OCI-LY7 (cell line): ENCODE results near the gene FHL1. TPM values are rescaled to one million over a fixed set of nuclear protein-coding genes. Genes with fewer than 3 reads are reported as not detected.

Source experiments
- BruUV-seq: library from RNA; stranded (reverse); fragments of 400-500 nt; replicated peaks from 2 replicates; lab custom pipeline; 2021; lab: Mats Ljungman, UMichigan
- CTCF ChIA-PET: fragments of 300-600 bp; sonication (Branson Sonifier 250); formaldehyde crosslinking; loops from one replicate; lab custom pipeline; 2022; ENCODE audit warnings: antibody characterized with exemption; ENCODE audit not compliant: unreplicated experiment; lab: Charles Lee
- POLR2A ChIA-PET: fragments of 300-600 bp; sonication (Branson Sonifier 250); formaldehyde crosslinking; loops from one replicate; lab custom pipeline; 2022; ENCODE audit warnings: antibody characterized with exemption; lab: Charles Lee
- DNase-seq: peaks from one replicate; pipeline ENCODE4 v3.0.0-alpha.2; 2015; ENCODE audit warnings: low spot score
- H2AFZ ChIP-seq: fragments of 200-600 bp; sonication (generic), shearing (Covaris generic); 2 replicates; pipeline ENCODE4 v1.6.1; 2014; ENCODE audit warnings: mild to moderate bottlenecking, antibody characterized with exemption, low read length, moderate library complexity
- H3K27ac ChIP-seq: fragments of 200-600 bp; sonication (generic); 2 replicates; pipeline ENCODE4 v1.5.1; 2014; ENCODE audit warnings: mixed run types, low read depth, mild to moderate bottlenecking, moderate library complexity, low read length, inconsistent platforms; ENCODE audit not compliant: poor library complexity, severe bottlenecking
- H3K36me3 ChIP-seq: fragments of 200-600 bp; sonication (generic); 2 replicates; pipeline ENCODE4 v1.6.1; 2014; ENCODE audit warnings: mild to moderate bottlenecking, antibody characterized with exemption, low read length, moderate library complexity, mixed read lengths; ENCODE audit not compliant: insufficient read depth
- H3K4me1 ChIP-seq: fragments of 200-600 bp; sonication (generic); 2 replicates; pipeline ENCODE4 v1.5.1; 2014; ENCODE audit warnings: mild to moderate bottlenecking, low read length; ENCODE audit not compliant: insufficient read depth, poor library complexity, severe bottlenecking
- H3K4me2 ChIP-seq: fragments of 200-600 bp; sonication (generic); 2 replicates; pipeline ENCODE4 v1.6.1; 2014; ENCODE audit warnings: mild to moderate bottlenecking, low read length
- H3K4me3 ChIP-seq: fragments of 200-600 bp; sonication (generic); 2 replicates; pipeline ENCODE4 v1.5.1; 2014; ENCODE audit warnings: mild to moderate bottlenecking, low read depth, low read length; ENCODE audit not compliant: poor library complexity, severe bottlenecking
- H3K79me2 ChIP-seq: fragments of 200-600 bp; sonication (generic); 2 replicates; pipeline ENCODE4 v1.6.1; 2016; ENCODE audit warnings: low read depth, mild to moderate bottlenecking, low read length, moderate library complexity, mixed read lengths; ENCODE audit not compliant: insufficient read depth
- H3K9me2 ChIP-seq: fragments of 200-600 bp; sonication (generic); 2 replicates; pipeline ENCODE4 v1.6.1; 2016; ENCODE audit warnings: mild to moderate bottlenecking, low read length, mixed read lengths; ENCODE audit not compliant: insufficient read depth
- H3K9me3 ChIP-seq: fragments of 200-600 bp; sonication (generic); 2 replicates; pipeline ENCODE4 v1.6.1; 2014; ENCODE audit warnings: mild to moderate bottlenecking, mixed run types, low read length, mixed read lengths
- H4K20me1 ChIP-seq: fragments of 200-600 bp; sonication (generic); 2 replicates; pipeline ENCODE4 v1.6.1; 2014; ENCODE audit warnings: mild to moderate bottlenecking, antibody characterized with exemption, low read length, moderate library complexity, mixed read lengths; ENCODE audit not compliant: insufficient read depth
- CTCF ChIP-seq: fragments of 200-600 bp; sonication (generic); conservative IDR thresholded peaks from 2 replicates; pipeline ENCODE4 v1.5.1; 2014; ENCODE audit warnings: mild to moderate bottlenecking, antibody characterized with exemption, low read length, moderate library complexity, mixed read lengths
- EZH2phosphoT487 ChIP-seq: fragments of 200-600 bp; sonication (generic); IDR thresholded peaks from 2 replicates; pipeline ENCODE4 v1.6.1; 2018; ENCODE audit warnings: low read depth, borderline replicate concordance, mild to moderate bottlenecking, mixed run types, antibody characterized with exemption, low read length, moderate library complexity, mixed read lengths
- intact Hi-C: fragments of 100-400 bp; cut with micrococcal nuclease; formaldehyde crosslinking; loops from one replicate; pipeline ENCODE4 v1.10.0; 2022; ENCODE audit not compliant: unreplicated experiment
- total RNA-seq, 2 experiments: library from RNA; depleted of rRNA in 1 of 2; stranded (reverse); fragments of >200 nt in 1 of 2; shearing (Covaris generic) in 1 of 2; gene quantifications; 2 replicates each; pipeline ENCODE4 v1.2.3, GENCODE V29; 2014 to 2022

FHL1 gene
- total RNA-seq, 2 experiments from 2014 or later: 1.4 TPM; not detected in 1

DNA sequence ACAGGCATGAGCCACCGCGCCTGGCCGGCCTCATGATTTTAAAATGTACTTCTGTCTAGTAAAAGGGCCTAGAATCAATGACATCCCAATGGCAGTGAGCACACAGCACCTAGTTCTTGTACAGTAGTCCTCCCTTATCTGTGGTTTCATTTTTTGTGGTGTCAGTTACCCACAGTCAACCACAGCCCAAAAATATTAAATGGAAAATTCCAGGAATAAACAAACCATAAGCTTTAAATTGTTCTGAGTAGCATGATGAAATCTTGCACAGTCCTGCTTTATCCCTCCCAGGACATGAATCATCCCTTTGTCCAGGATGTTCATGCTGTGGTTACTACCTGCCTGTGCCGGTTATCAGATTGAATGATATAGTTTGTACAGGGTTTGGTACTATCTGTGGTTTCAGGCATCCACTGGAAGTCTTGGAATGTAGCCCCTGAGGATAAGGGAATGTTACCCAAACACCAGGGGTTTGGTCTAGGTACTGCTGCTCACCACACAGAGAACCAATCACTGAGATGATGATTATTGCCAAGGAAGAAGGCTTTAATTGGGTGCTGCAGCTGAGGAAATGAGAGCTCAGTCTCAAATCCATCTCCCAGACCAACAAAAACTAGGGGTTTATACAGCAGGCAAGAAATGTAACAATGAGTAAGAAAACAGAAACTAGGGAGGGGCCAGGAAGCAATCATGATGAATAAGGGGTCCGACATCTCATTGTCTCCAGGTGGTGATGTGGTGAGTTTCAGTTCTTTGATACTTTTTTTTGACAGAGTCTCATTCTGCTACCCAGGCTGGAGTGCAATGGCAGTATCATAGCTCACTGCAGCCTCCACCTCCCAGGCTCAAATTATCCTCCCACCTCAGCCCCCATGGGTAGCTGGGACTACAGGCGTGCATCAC is 16.2 kb upstream of the FHL1 start:
- Histone ChIP-seq H3K4me1 (no peaks in the 10 kb centered on the region), H3K9me3 (no peaks in the 10 kb centered on the region), H4K20me1 (no peaks in the 10 kb centered on the region), H2AFZ (no peak overlapping the region), H3K9me2 (no peaks in the 10 kb centered on the region), H3K36me3 (no peaks in the 10 kb centered on the region), H3K4me3 (no peak overlapping the region), H3K4me2 (no peak overlapping the region), H3K79me2 (no peaks in the 10 kb centered on the region), H3K27ac (no peak overlapping the region)
- ChIA-PET CTCF (no interaction called here), POLR2A (interaction anchor here (0.6 kb wide), 1 partner anchor 341 kb away, joined by 4 read pairs; no protein-coding TSS in a partner anchor)
- intact Hi-C loops: no loop called here
- BruUV-seq: no TSS peak
- TF ChIP-seq CTCF: no peak
- no peak for TF ChIP-seq EZH2phosphoT487
- DNase-seq: peak; percentile 14

- no peak overlapping the region for H3K27ac ChIP-seq
- no peaks in the 10 kb centered on the region for H3K79me2 ChIP-seq
- no peaks in the 10 kb centered on the region for H3K9me2 ChIP-seq
- H4K20me1 ChIP-seq: no peaks in the 10 kb centered on the region
- H3K9me3 ChIP-seq: no peaks in the 10 kb centered on the region
- intact Hi-C loops: no loop called here
- H3K4me2 ChIP-seq: no peak overlapping the region
- no peaks in the 10 kb centered on the region for H3K4me1 ChIP-seq
- no peak for DNase-seq
- H2AFZ ChIP-seq: no peak overlapping the region
- ChIA-PET CTCF (no interaction called here), POLR2A (no interaction called here)
- BruUV-seq: no TSS peak
- H3K4me3 ChIP-seq: no peak overlapping the region
- TF ChIP-seq EZH2phosphoT487: no peak
- no peaks in the 10 kb centered on the region for H3K36me3 ChIP-seq
These were observed 8.4 kb upstream of the FHL1 start for GRCh38 chrX:136138939-136139338.

- H3K79me2 ChIP-seq: no peaks in the 10 kb centered on the region
- H3K9me2 ChIP-seq: no peaks in the 10 kb centered on the region
- no peak for DNase-seq
- BruUV-seq: no TSS peak
- no peak overlapping the region for H3K4me2 ChIP-seq
- POLR2A ChIA-PET: no interaction called here
- no peak overlapping the region for H3K4me3 ChIP-seq
- TF ChIP-seq EZH2phosphoT487: no peak
- TF ChIP-seq CTCF: no peak
- H3K27ac ChIP-seq: no peak overlapping the region
- H3K9me3 ChIP-seq: no peaks in the 10 kb centered on the region
- CTCF ChIA-PET: no interaction called here
- no peak overlapping the region for H2AFZ ChIP-seq
- intact Hi-C loops: no loop called here
- no peaks in the 10 kb centered on the region for H3K4me1 ChIP-seq
- no peaks in the 10 kb centered on the region for H3K36me3 ChIP-seq
- no peaks in the 10 kb centered on the region for H4K20me1 ChIP-seq
These were observed 5.8 kb upstream of the FHL1 start for GRCh38 chrX:136141569-136141968.
